IMR-90 (cell line): ENCODE data around the gene ABCA10. TPM values are rescaled to one million over a fixed set of nuclear protein-coding genes. Genes with fewer than 3 reads are reported as not detected.

Experiments
- ATAC-seq: fragments of 200-7000 bp; cut with Tn5 transposase; 2 replicates; pipeline ENCODE4 v1.9.1; 2020; ENCODE audit warnings: low read depth, mild to moderate bottlenecking, moderate library complexity
- BruUV-seq: library from RNA; stranded (reverse); fragments of 400-500 nt; replicated peaks from 2 replicates; lab custom pipeline; 2021; lab: Mats Ljungman, UMichigan
- CTCF ChIA-PET: fragments of 300-600 bp; formaldehyde crosslinking; extraction: SDS; loops from one replicate; lab custom pipeline; 2021; ENCODE audit warnings: antibody characterized with exemption; lab: Yijun Ruan, JAX
- POLR2A ChIA-PET: fragments of 300-600 bp; sonication (Branson Sonifier 250); formaldehyde crosslinking; loops from one replicate; lab custom pipeline; 2022; ENCODE audit warnings: antibody characterized with exemption; ENCODE audit not compliant: unreplicated experiment; lab: Charles Lee
- DNase-seq: peaks from one replicate; pipeline ENCODE4 v3.0.0; 2013
- H2AFZ ChIP-seq: replicated peaks from 2 replicates; pipeline ENCODE3; 2013; ENCODE audit warnings: low read length, mild to moderate bottlenecking; ENCODE audit not compliant: poor library complexity
- H2AK5ac ChIP-seq: 2 replicates; pipeline ENCODE4 v1.6.1; 2013; ENCODE audit warnings: low read depth, low read length, inconsistent platforms
- H2AK9ac ChIP-seq: replicated peaks from 2 replicates; pipeline ENCODE3; 2013; ENCODE audit warnings: mild to moderate bottlenecking, low read depth, low read length, moderate library complexity; ENCODE audit not compliant: poor library complexity
- H2BK120ac ChIP-seq: 2 replicates; pipeline ENCODE4 v1.6.1; 2013; ENCODE audit warnings: low read depth, low read length, inconsistent platforms
- H2BK15ac ChIP-seq: 3 replicates; pipeline ENCODE4 v1.6.1; 2013; ENCODE audit warnings: low read depth, low read length, inconsistent platforms
- H2BK20ac ChIP-seq: 2 replicates; pipeline ENCODE4 v1.6.1; 2013; ENCODE audit warnings: low read depth, mild to moderate bottlenecking, inconsistent platforms, low read length, moderate library complexity
- H2BK5ac ChIP-seq: 2 replicates; pipeline ENCODE4 v1.6.1; 2013; ENCODE audit warnings: mild to moderate bottlenecking, low read depth, low read length, inconsistent platforms; ENCODE audit not compliant: poor library complexity, severe bottlenecking
- H3K14ac ChIP-seq: replicated peaks from 2 replicates; pipeline ENCODE4 v1.6.1; 2013; ENCODE audit warnings: low read depth, low read length, inconsistent platforms
- H3K18ac ChIP-seq: 2 replicates; pipeline ENCODE4 v1.6.1; 2013; ENCODE audit warnings: low read depth, low read length, control low read depth
- H3K23ac ChIP-seq: 2 replicates; pipeline ENCODE4 v1.6.1; 2013; ENCODE audit warnings: low read depth, low read length, inconsistent platforms
- H3K27ac ChIP-seq: 2 replicates; pipeline ENCODE4 v1.5.1; 2013; ENCODE audit warnings: mild to moderate bottlenecking, control low read depth, low read length; ENCODE audit not compliant: insufficient read depth
- H3K27me3 ChIP-seq: 2 replicates; pipeline ENCODE4 v1.6.1; 2013; ENCODE audit warnings: low read length; ENCODE audit not compliant: control insufficient read depth, insufficient read depth
- H3K36me3 ChIP-seq: 2 replicates; pipeline ENCODE4 v1.6.1; 2013; ENCODE audit warnings: low read length, mixed read lengths; ENCODE audit not compliant: control insufficient read depth, insufficient read depth
- H3K4ac ChIP-seq: 2 replicates; pipeline ENCODE4 v1.6.1; 2013; ENCODE audit warnings: low read depth, low read length, inconsistent platforms
- H3K4me1 ChIP-seq: 2 replicates; pipeline ENCODE4 v1.6.1; 2013; ENCODE audit warnings: low read length, mixed read lengths; ENCODE audit not compliant: control insufficient read depth, insufficient read depth
- H3K4me2 ChIP-seq: 2 replicates; pipeline ENCODE4 v1.6.1; 2013; ENCODE audit warnings: low read depth, mild to moderate bottlenecking, control low read depth, low read length, moderate library complexity
- H3K4me3 ChIP-seq: 2 replicates; pipeline ENCODE4 v1.5.1; 2013; ENCODE audit warnings: low read depth, mild to moderate bottlenecking, control low read depth, low read length, moderate library complexity; ENCODE audit not compliant: insufficient read depth
- H3K56ac ChIP-seq: 2 replicates; pipeline ENCODE4 v1.6.1; 2013; ENCODE audit warnings: low read length, inconsistent platforms; ENCODE audit not compliant: insufficient read depth; ENCODE audit errors: extremely low read depth
- H3K79me1 ChIP-seq, 2 experiments: 2 replicates each; pipeline ENCODE4 v1.6.1; 2013; ENCODE audit warnings: low read length in 2 of 2, inconsistent platforms in 1 of 2, low read depth in 1 of 2
- H3K9ac ChIP-seq: 2 replicates; pipeline ENCODE4 v1.6.1; 2013; ENCODE audit warnings: low read depth, low read length, control low read depth
- H3K9me1 ChIP-seq: 2 replicates; pipeline ENCODE4 v1.6.1; 2013; ENCODE audit warnings: low read length, inconsistent platforms; ENCODE audit not compliant: insufficient read depth
- H3K9me3 ChIP-seq: 2 replicates; pipeline ENCODE4 v1.6.1; 2013; ENCODE audit warnings: low read length; ENCODE audit not compliant: control insufficient read depth, insufficient read depth
- H4K20me1 ChIP-seq: 2 replicates; pipeline ENCODE4 v1.6.1; 2013; ENCODE audit warnings: low read length, inconsistent platforms; ENCODE audit not compliant: insufficient read depth
- H4K5ac ChIP-seq: 2 replicates; pipeline ENCODE4 v1.6.1; 2013; ENCODE audit warnings: mild to moderate bottlenecking, low read depth, low read length, control low read depth
- H4K8ac ChIP-seq, 2 experiments: 2 replicates each; pipeline ENCODE4 v1.6.1; 2013; ENCODE audit warnings: low read depth in 2 of 2, low read length in 2 of 2, control low read depth in 1 of 2, inconsistent platforms in 1 of 2
- H4K91ac ChIP-seq: 2 replicates; pipeline ENCODE4 v1.6.1; 2013; ENCODE audit warnings: low read depth, low read length, inconsistent platforms; ENCODE audit not compliant: insufficient read depth
- MAZ ChIP-seq: IDR thresholded peaks from 2 replicates; pipeline ENCODE4 v1.6.1; 2012; ENCODE audit warnings: low read depth, mild to moderate bottlenecking, low read length, improper control_type of control experiment, moderate library complexity, borderline replicate concordance
- POLR2A ChIP-seq: IDR thresholded peaks from 2 replicates; pipeline ENCODE4 v1.6.1; 2012; ENCODE audit warnings: mild to moderate bottlenecking, low read depth, low read length
- WGBS, 2 experiments: methylation state at CpG; one replicate each; pipeline versions ENCODE4 v1.1.5 to v1.1.7; 2013; ENCODE audit warnings: missing lambda C conversion rate in 2 of 2; ENCODE audit not compliant: insufficient read length in 1 of 2; ENCODE audit errors: extremely low coverage in 2 of 2; 5-methylcytosine and 5-hydroxymethylcytosine counted together
- dilution Hi-C: fragments of 300-500 bp; cut with HindIII; formaldehyde crosslinking; loops from one replicate; pipeline ENCODE4 v1.14.3; 2018; ENCODE audit warnings: low sequenced_read_pairs; ENCODE audit not compliant: unreplicated experiment
- in situ Hi-C: fragments of 300-500 bp; cut with MboI; formaldehyde crosslinking; loops from 3 replicates; pipeline ENCODE4 v1.14.3; 2019; ENCODE audit warnings: low sequenced_read_pairs, inconsistent platforms, mixed read lengths
- intact Hi-C: fragments of 100-400 bp; cut with micrococcal nuclease; formaldehyde crosslinking; loops from 2 replicates; pipeline ENCODE4 v1.10.0; 2022
- polyA plus RNA-seq, 3 experiments: library from polyadenylated mRNA; depleted of rRNA; stranded (reverse); fragments of >200 nt; gene quantifications; 2 replicates each; pipeline ENCODE4 v1.2.3, GENCODE V29; 2012; ENCODE audit warnings: low replicate concordance in 1 of 3
- total RNA-seq: library from RNA; depleted of rRNA; stranded (reverse); fragments of >200 nt; gene quantifications from 2 replicates; pipeline ENCODE4 v1.2.3, GENCODE V29; 2012

Gene ABCA10
- total and polyA plus RNA-seq, 2 of the 4 experiments (the other 2 are of a cell fraction): under 0.01 to 0.03 TPM

DNA sequence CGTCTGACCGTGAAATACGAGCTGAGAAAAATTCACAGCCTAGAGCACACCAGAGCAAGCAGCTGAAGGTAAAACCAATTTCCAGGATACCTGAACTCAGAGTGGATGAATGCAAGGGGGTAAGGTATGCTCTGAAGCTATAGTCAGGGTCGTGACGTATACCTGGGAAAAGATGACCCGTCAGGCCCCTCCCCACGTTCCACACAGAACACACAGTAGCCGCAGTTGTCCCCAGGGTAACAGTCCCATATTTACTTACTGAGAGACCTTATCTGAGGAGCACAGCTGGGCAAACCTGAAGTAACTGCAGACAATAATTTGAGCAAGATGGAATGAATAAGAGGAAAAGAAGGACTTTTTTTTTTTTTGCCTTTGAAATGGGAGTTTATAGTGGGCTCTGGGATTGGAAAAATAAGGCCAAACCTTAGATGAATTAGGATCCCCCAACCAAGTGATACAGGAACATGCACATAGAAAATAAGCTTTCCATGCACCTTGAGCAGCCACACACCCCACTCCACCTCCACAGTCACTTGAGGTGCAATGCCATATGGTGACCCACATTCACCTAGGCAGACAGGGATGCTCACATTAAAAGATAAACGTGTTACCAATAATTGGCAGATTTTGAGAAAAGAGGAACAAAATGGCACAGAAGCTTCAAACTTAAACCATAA is 124.9 kb downstream of the ABCA10 start:
- no peak for TF ChIP-seq MAZ
- TF ChIP-seq POLR2A: no peak
- no peak overlapping the region for H4K91ac ChIP-seq
- H3K18ac ChIP-seq: no peak overlapping the region
- H2AFZ ChIP-seq: no peak overlapping the region
- H3K27me3 ChIP-seq: no peaks in the 10 kb centered on the region
- no peaks in the 10 kb centered on the region for H4K20me1 ChIP-seq
- no peak overlapping the region for H4K5ac ChIP-seq
- no peak overlapping the region for H3K4me3 ChIP-seq
- H2AK5ac ChIP-seq: no peak overlapping the region
- no peak overlapping the region for H3K27ac ChIP-seq
- no TSS peak for BruUV-seq
- no peak overlapping the region for H2AK9ac ChIP-seq
- H3K36me3 ChIP-seq: no peaks in the 10 kb centered on the region
- no peak overlapping the region for H3K14ac ChIP-seq
- no peak overlapping the region for H2BK120ac ChIP-seq
- no peak overlapping the region for H2BK20ac ChIP-seq
- no peak overlapping the region for H3K56ac ChIP-seq
- in situ Hi-C loops: no loop called here
- H3K9me3 ChIP-seq: no peaks in the 10 kb centered on the region
- intact Hi-C loops: no loop called here
- H3K4ac ChIP-seq: no peak overlapping the region
- no peaks in the 10 kb centered on the region for H3K79me1 ChIP-seq
- ATAC-seq: no peak
- H2BK5ac ChIP-seq: no peak overlapping the region
- no peak for DNase-seq
- H4K8ac ChIP-seq: no peak overlapping the region
- H2BK15ac ChIP-seq: no peak overlapping the region
- POLR2A ChIA-PET: no interaction called here
- H3K9ac ChIP-seq: no peak overlapping the region
- H3K4me2 ChIP-seq: no peak overlapping the region
- H3K23ac ChIP-seq: no peak overlapping the region
- no peaks in the 10 kb centered on the region for H3K4me1 ChIP-seq
- CTCF ChIA-PET: no interaction called here
- WGBS, 2 experiments: 81% methylated on average over 3 of the region's 9 CpGs; no CpG with 5 or more reads in 1 of the 2 experiments
- H3K9me1 ChIP-seq: no peaks in the 10 kb centered on the region
- dilution Hi-C loops: no loop called here
